GM12878 (cell line): ENCODE measurements around the gene C17orf107. TPM values are rescaled to one million over a fixed set of nuclear protein-coding genes. Genes with fewer than 3 reads are reported as not detected.
A peak's percentile ranks its signal among the peaks of the same experiment; 100 is the strongest.

Experiments
- ASH2L ChIP-seq: fragments of 300-600, 200-600 bp; sonication (generic); IDR thresholded peaks from 2 replicates; pipeline ENCODE4 v1.6.1; 2017; ENCODE audit warnings: low read depth, mild to moderate bottlenecking, borderline replicate concordance
- BRCA1 ChIP-seq: IDR thresholded peaks from 2 replicates; pipeline ENCODE4 v1.6.1; 2011; ENCODE audit warnings: low read depth, low read length, improper control_type of control experiment
- EZH2 ChIP-seq: IDR thresholded peaks from 2 replicates; pipeline ENCODE4 v1.6.1; 2012; ENCODE audit warnings: low read depth, mild to moderate bottlenecking, control low read depth, inconsistent platforms, low read length, borderline replicate concordance; ENCODE audit not compliant: control insufficient read depth
- FOXM1 ChIP-seq: IDR thresholded peaks from 2 replicates; pipeline ENCODE4 v1.6.1; 2012; ENCODE audit warnings: low read depth, mild to moderate bottlenecking, inconsistent platforms, low read length, moderate library complexity
- IRF4 ChIP-seq: IDR thresholded peaks from 2 replicates; pipeline ENCODE4 v1.6.1; 2011; ENCODE audit warnings: low read depth, low read length
- JUNB ChIP-seq: IDR thresholded peaks from 2 replicates; pipeline ENCODE4 v1.6.1; 2016; ENCODE audit warnings: antibody characterized with exemption, mild to moderate bottlenecking
- KAT2A ChIP-seq: conservative IDR thresholded peaks from 2 replicates; pipeline ENCODE4 v1.6.1; 2011; ENCODE audit warnings: low read depth, low read length; ENCODE audit not compliant: control insufficient read depth
- LARP7 ChIP-seq: fragments of 450-650 bp; IDR thresholded peaks from 2 replicates; pipeline ENCODE4 v1.6.1; 2017; ENCODE audit warnings: mild to moderate bottlenecking
- MEF2A ChIP-seq: IDR thresholded peaks from 2 replicates; pipeline ENCODE4 v1.6.1; 2011; ENCODE audit warnings: low read depth, mild to moderate bottlenecking, low read length, moderate library complexity; ENCODE audit not compliant: insufficient read depth
- NFXL1 ChIP-seq: fragments of 450-650 bp; IDR thresholded peaks from 2 replicates; pipeline ENCODE4 v1.6.1; 2017; ENCODE audit warnings: antibody characterized with exemption, mild to moderate bottlenecking, borderline replicate concordance
- NRF1 ChIP-seq: conservative IDR thresholded peaks from 2 replicates; pipeline ENCODE4 v1.6.1; 2011; ENCODE audit warnings: mild to moderate bottlenecking, low read depth, low read length, improper control_type of control experiment
- POLR2AphosphoS2 ChIP-seq: IDR thresholded peaks from 2 replicates; pipeline ENCODE4 v1.6.1; 2011; ENCODE audit warnings: low read depth, mild to moderate bottlenecking, low read length, improper control_type of control experiment, moderate library complexity
- RB1 ChIP-seq: fragments of 450-650 bp; formaldehyde crosslinking; IDR thresholded peaks from 2 replicates; pipeline ENCODE4 v1.6.1; 2017; ENCODE audit warnings: mild to moderate bottlenecking, borderline replicate concordance
- RCOR1 ChIP-seq: conservative IDR thresholded peaks from 2 replicates; pipeline ENCODE4 v1.6.1; 2012; ENCODE audit warnings: low read depth, low read length, improper control_type of control experiment
- RFX5 ChIP-seq: IDR thresholded peaks from 2 replicates; pipeline ENCODE4 v1.6.1; 2011; ENCODE audit warnings: low read depth, low read length, improper control_type of control experiment
- SMARCA5 ChIP-seq: fragments of 450-650 bp; IDR thresholded peaks from 2 replicates; pipeline ENCODE4 v1.6.1; 2017; ENCODE audit warnings: mild to moderate bottlenecking
- SP1 ChIP-seq: IDR thresholded peaks from one replicate; pipeline ENCODE4 v1.6.1; 2011; ENCODE audit warnings: low read depth, low read length
- TCF12 ChIP-seq: IDR thresholded peaks from 2 replicates; pipeline ENCODE4 v1.6.1; 2011; ENCODE audit warnings: low read depth, mild to moderate bottlenecking, low read length
- YBX1 ChIP-seq: fragments of 450-650 bp; IDR thresholded peaks from 2 replicates; pipeline ENCODE4 v1.6.1; 2016; ENCODE audit warnings: antibody characterized with exemption
- polyA plus RNA-seq, 11 experiments: library from polyadenylated mRNA; depleted of rRNA in 4 of 11; unstranded in 6 of 11; stranded (reverse) in 5 of 11; fragments of >200 nt; fragmentation: Nextera tagmentation in 4 of 11; fragmentation: Illumina TruSeq in 1 of 11; extraction: Ambion mirVana in 4 of 11; extraction: Trizol in 1 of 11; gene quantifications; 1 replicate in 1 of 11; 2 replicates in 10 of 11; pipeline versions ENCODE4 v1.2.1 to v1.2.3, GENCODE V29; 2011 to 2016; ENCODE audit warnings: inconsistent platforms in 2 of 11, missing spikeins in 2 of 11, low read depth in 1 of 11
- total RNA-seq, 4 experiments: library from RNA; depleted of rRNA in 3 of 4; stranded (reverse); fragments of >200 nt in 3 of 4; fragmentation: Illumina TruSeq in 1 of 4; extraction: Trizol in 1 of 4; gene quantifications; 2 replicates each; pipeline versions ENCODE4 v1.2.1 to v1.2.3, GENCODE V29; 2013 to 2021
- TF ChIP-seq, protein P1 (sequence below): fragments of 450-650 bp; IDR thresholded peaks from 2 replicates; pipeline ENCODE4 v1.6.1; 2018; ENCODE audit warnings: mild to moderate bottlenecking, low read depth, moderate library complexity; ENCODE audit not compliant: partially characterized antibody
- TF ChIP-seq, protein P2 (sequence below): fragments of 450-650 bp; IDR thresholded peaks from 2 replicates; pipeline ENCODE4 v1.6.1; 2017; ENCODE audit warnings: mild to moderate bottlenecking, moderate library complexity
- TF ChIP-seq, protein P3 (sequence below): IDR thresholded peaks from 2 replicates; pipeline ENCODE4 v1.6.1; 2011; ENCODE audit warnings: borderline replicate concordance, low read depth, mild to moderate bottlenecking, moderate library complexity, mixed read lengths, low read length; ENCODE audit not compliant: insufficient read depth; ENCODE audit errors: extremely low read length
- TF ChIP-seq, protein P4 (sequence below): IDR thresholded peaks from 2 replicates; pipeline ENCODE4 v1.6.1; 2012; ENCODE audit warnings: low read depth, low read length, improper control_type of control experiment

Gene C17orf107
- total and polyA plus RNA-seq, 10 of the 15 experiments (the other 5 are each of a cell fraction or from before 2014, with no cell fraction given), result 0.05 to 0.46 (median 0.11) TPM; not detected in 3

DNA sequence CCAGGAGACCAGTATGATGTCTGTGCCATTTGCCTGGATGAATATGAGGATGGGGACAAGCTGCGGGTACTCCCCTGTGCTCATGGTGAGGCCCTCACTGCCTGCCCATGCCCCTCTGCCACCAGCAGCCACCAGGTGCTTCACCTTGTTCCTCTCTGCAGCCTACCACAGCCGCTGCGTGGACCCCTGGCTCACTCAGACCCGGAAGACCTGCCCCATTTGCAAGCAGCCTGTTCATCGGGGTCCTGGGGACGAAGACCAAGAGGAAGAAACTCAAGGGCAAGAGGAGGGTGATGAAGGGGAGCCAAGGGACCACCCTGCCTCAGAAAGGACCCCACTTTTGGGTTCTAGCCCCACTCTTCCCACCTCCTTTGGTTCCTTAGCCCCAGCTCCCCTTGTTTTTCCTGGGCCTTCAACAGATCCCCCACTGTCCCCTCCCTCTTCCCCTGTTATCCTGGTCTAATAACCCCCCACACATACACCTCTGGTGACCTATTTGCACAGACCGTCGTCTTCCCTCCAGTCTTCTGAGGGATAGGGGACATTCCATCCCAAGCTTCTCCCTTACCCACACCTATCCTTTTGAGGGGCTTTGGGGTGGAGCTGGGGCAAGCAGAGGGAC, 45.3 kb downstream of the C17orf107 start (continued):
- no peak for TF ChIP-seq KAT2A
- no peak for TF ChIP-seq TCF12
- TF ChIP-seq EZH2, result no peak
- no peak for TF ChIP-seq IRF4
- TF ChIP-seq ASH2L, result no peak
- TF ChIP-seq POLR2AphosphoS2, result peak; percentile 23; the same call in 1 of the 2 replicates
- no peak for TF ChIP-seq JUNB
- TF ChIP-seq, protein P1, sequence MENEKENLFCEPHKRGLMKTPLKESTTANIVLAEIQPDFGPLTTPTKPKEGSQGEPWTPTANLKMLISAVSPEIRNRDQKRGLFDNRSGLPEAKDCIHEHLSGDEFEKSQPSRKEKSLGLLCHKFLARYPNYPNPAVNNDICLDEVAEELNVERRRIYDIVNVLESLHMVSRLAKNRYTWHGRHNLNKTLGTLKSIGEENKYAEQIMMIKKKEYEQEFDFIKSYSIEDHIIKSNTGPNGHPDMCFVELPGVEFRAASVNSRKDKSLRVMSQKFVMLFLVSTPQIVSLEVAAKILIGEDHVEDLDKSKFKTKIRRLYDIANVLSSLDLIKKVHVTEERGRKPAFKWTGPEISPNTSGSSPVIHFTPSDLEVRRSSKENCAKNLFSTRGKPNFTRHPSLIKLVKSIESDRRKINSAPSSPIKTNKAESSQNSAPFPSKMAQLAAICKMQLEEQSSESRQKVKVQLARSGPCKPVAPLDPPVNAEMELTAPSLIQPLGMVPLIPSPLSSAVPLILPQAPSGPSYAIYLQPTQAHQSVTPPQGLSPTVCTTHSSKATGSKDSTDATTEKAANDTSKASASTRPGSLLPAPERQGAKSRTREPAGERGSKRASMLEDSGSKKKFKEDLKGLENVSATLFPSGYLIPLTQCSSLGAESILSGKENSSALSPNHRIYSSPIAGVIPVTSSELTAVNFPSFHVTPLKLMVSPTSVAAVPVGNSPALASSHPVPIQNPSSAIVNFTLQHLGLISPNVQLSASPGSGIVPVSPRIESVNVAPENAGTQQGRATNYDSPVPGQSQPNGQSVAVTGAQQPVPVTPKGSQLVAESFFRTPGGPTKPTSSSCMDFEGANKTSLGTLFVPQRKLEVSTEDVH, result no peak
- no peak for TF ChIP-seq RB1
- TF ChIP-seq, protein P2, sequence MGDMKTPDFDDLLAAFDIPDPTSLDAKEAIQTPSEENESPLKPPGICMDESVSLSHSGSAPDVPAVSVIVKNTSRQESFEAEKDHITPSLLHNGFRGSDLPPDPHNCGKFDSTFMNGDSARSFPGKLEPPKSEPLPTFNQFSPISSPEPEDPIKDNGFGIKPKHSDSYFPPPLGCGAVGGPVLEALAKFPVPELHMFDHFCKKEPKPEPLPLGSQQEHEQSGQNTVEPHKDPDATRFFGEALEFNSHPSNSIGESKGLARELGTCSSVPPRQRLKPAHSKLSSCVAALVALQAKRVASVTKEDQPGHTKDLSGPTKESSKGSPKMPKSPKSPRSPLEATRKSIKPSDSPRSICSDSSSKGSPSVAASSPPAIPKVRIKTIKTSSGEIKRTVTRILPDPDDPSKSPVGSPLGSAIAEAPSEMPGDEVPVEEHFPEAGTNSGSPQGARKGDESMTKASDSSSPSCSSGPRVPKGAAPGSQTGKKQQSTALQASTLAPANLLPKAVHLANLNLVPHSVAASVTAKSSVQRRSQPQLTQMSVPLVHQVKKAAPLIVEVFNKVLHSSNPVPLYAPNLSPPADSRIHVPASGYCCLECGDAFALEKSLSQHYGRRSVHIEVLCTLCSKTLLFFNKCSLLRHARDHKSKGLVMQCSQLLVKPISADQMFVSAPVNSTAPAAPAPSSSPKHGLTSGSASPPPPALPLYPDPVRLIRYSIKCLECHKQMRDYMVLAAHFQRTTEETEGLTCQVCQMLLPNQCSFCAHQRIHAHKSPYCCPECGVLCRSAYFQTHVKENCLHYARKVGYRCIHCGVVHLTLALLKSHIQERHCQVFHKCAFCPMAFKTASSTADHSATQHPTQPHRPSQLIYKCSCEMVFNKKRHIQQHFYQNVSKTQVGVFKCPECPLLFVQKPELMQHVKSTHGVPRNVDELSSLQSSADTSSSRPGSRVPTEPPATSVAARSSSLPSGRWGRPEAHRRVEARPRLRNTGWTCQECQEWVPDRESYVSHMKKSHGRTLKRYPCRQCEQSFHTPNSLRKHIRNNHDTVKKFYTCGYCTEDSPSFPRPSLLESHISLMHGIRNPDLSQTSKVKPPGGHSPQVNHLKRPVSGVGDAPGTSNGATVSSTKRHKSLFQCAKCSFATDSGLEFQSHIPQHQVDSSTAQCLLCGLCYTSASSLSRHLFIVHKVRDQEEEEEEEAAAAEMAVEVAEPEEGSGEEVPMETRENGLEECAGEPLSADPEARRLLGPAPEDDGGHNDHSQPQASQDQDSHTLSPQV, result no peak
- TF ChIP-seq, protein P3, sequence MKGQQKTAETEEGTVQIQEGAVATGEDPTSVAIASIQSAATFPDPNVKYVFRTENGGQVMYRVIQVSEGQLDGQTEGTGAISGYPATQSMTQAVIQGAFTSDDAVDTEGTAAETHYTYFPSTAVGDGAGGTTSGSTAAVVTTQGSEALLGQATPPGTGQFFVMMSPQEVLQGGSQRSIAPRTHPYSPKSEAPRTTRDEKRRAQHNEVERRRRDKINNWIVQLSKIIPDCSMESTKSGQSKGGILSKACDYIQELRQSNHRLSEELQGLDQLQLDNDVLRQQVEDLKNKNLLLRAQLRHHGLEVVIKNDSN, result no peak
- TF ChIP-seq, protein P4, sequence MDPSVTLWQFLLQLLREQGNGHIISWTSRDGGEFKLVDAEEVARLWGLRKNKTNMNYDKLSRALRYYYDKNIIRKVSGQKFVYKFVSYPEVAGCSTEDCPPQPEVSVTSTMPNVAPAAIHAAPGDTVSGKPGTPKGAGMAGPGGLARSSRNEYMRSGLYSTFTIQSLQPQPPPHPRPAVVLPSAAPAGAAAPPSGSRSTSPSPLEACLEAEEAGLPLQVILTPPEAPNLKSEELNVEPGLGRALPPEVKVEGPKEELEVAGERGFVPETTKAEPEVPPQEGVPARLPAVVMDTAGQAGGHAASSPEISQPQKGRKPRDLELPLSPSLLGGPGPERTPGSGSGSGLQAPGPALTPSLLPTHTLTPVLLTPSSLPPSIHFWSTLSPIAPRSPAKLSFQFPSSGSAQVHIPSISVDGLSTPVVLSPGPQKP, result no peak
- no peak for TF ChIP-seq RFX5
- TF ChIP-seq NFXL1, result no peak
- no peak for TF ChIP-seq YBX1
- TF ChIP-seq LARP7, result no peak
- TF ChIP-seq FOXM1, result no peak
- TF ChIP-seq BRCA1, result no peak
- no peak for TF ChIP-seq NRF1
- 0 out of 2 replicates have a peak, but pooled peaks have one; percentile 7 for TF ChIP-seq MEF2A
- TF ChIP-seq SMARCA5, result no peak
- TF ChIP-seq SP1, result no peak
- TF ChIP-seq RCOR1, result 0 out of 2 replicates have a peak, but pooled peaks have one; percentile 34
